ENCODE measurements around the gene GNAS. TPM values are rescaled to one million over a fixed set of nuclear protein-coding genes. Genes with fewer than 3 reads are reported as not detected.

Gene GNAS
- total RNA-seq, 1 donor from 2014 or later: 875 TPM

- intact Hi-C loops (cut with DNase I): no loop called here
- Histone ChIP-seq H3K4me1 (no peaks in the 10 kb centered on the region), H3K27me3 (no peaks in the 10 kb centered on the region), H3K4me3 (no peak overlapping the region), H3K36me3 (no peaks in the 10 kb centered on the region), H3K27ac (no peak overlapping the region), H3K9me3 (no peaks in the 10 kb centered on the region)
- TF ChIP-seq CTCF (IDR thresholded peaks at IDR 0.05) (no peak), POLR2A (IDR thresholded peaks at IDR 0.05) (no peak), POLR2AphosphoS5 (IDR thresholded peaks at IDR 0.05; ENCODE audit: insufficient read depth in 1 of 2, low read depth in 1 of 2) (no peak)
- DNase-seq (ENCODE audit: extremely low spot score in 2 of 2): no peak
Observed at GRCh38 chr20:58822149-58822548, 30.4 kb upstream of the GNAS start.

GRCh38 chr20:58822748-58823730 lies 29.5 kb upstream of the GNAS start:
- no peaks in the 10 kb centered on the region for H3K4me1 ChIP-seq
- intact Hi-C loops (cut with DNase I): no loop called here
- H3K27me3 ChIP-seq: no peaks in the 10 kb centered on the region
- no peak overlapping the region for H3K4me3 ChIP-seq
- H3K27ac ChIP-seq: no peak overlapping the region
- TF ChIP-seq POLR2A (IDR thresholded peaks at IDR 0.05) (no peak), POLR2AphosphoS5 (IDR thresholded peaks at IDR 0.05; ENCODE audit: insufficient read depth in 1 of 2, low read depth in 1 of 2) (no peak), CTCF (IDR thresholded peaks at IDR 0.05) (no peak)
- DNase-seq (ENCODE audit: extremely low spot score in 2 of 2): no peak
- H3K9me3 ChIP-seq: no peaks in the 10 kb centered on the region
- no peaks in the 10 kb centered on the region for H3K36me3 ChIP-seq

GRCh38 chr20:58824843-58825242 lies 27.7 kb upstream of the GNAS start:
- H3K4me1 ChIP-seq: peaks cover 7% of the 10 kb centered on the region
- no peaks in the 10 kb centered on the region for H3K27me3 ChIP-seq
- H3K27ac ChIP-seq: no peak overlapping the region
- TF ChIP-seq POLR2AphosphoS5 (IDR thresholded peaks at IDR 0.05; ENCODE audit: insufficient read depth in 1 of 2, low read depth in 1 of 2): no peak
- TF ChIP-seq POLR2A (IDR thresholded peaks at IDR 0.05): no peak
- no peak for TF ChIP-seq CTCF (IDR thresholded peaks at IDR 0.05)
- H3K4me3 ChIP-seq: no peak overlapping the region
- intact Hi-C loops (cut with DNase I): no loop called here
- H3K36me3 ChIP-seq: no peaks in the 10 kb centered on the region
- no peaks in the 10 kb centered on the region for H3K9me3 ChIP-seq
- DNase-seq (ENCODE audit: extremely low spot score in 2 of 2): no peak

GRCh38 chr20:58825450-58825849 lies 27.1 kb upstream of the GNAS start:
- Histone ChIP-seq H3K27ac (no peak overlapping the region), H3K9me3 (no peaks in the 10 kb centered on the region), H3K36me3 (no peaks in the 10 kb centered on the region), H3K27me3 (no peaks in the 10 kb centered on the region), H3K4me1 (peaks cover 8% of the 10 kb centered on the region), H3K4me3 (no peak overlapping the region)
- intact Hi-C loops (cut with DNase I): no loop called here
- TF ChIP-seq POLR2A (IDR thresholded peaks at IDR 0.05): no peak
- TF ChIP-seq CTCF (IDR thresholded peaks at IDR 0.05): no peak
- no peak for TF ChIP-seq POLR2AphosphoS5 (IDR thresholded peaks at IDR 0.05; ENCODE audit: insufficient read depth in 1 of 2, low read depth in 1 of 2)
- no peak for DNase-seq (ENCODE audit: extremely low spot score in 2 of 2)

- H3K9me3 ChIP-seq: no peaks in the 10 kb centered on the region
- H3K4me1 ChIP-seq: peaks cover 8% of the 10 kb centered on the region
- no peaks in the 10 kb centered on the region for H3K36me3 ChIP-seq
- intact Hi-C loops (cut with DNase I): no loop called here
- DNase-seq (ENCODE audit: extremely low spot score in 2 of 2): no peak
- H3K4me3 ChIP-seq: no peak overlapping the region
- H3K27ac ChIP-seq: no peak overlapping the region
- TF ChIP-seq POLR2A (IDR thresholded peaks at IDR 0.05): no peak
- TF ChIP-seq CTCF (IDR thresholded peaks at IDR 0.05): no peak
- H3K27me3 ChIP-seq: no peaks in the 10 kb centered on the region
Observed at GRCh38 chr20:58826271-58826670, 26.2 kb upstream of the GNAS start.

All from vagina (tissue), 2 donors.